ENCODE results near the gene ABCG1. TPM values are rescaled to one million over a fixed set of nuclear protein-coding genes. Genes with fewer than 3 reads are reported as not detected.

The ABCG1 gene
- total RNA-seq, 1 donor from 2014 or later, result 1.9 TPM

GRCh38 chr21:42199868-42200463 lies 19.0 kb upstream of the ABCG1 start:
- DNase-seq (ENCODE audit: low spot score), result no peak
- H3K27ac Mint-ChIP-seq, result no peak overlapping the region
- no peaks in the 10 kb centered on the region for H3K36me3 Mint-ChIP-seq
- H3K27ac ChIP-seq, result no peak overlapping the region
- no peak overlapping the region for H3K4me3 ChIP-seq
- no peak overlapping the region for H3K4me2 ChIP-seq
- peaks cover 17% of the 10 kb centered on the region for H3K4me1 Mint-ChIP-seq
- H3F3A ChIP-seq (ENCODE audit: low read depth), result no peaks in the 10 kb centered on the region
- H3K9me3 ChIP-seq (ENCODE audit: low read depth), result no peaks in the 10 kb centered on the region
- no peaks in the 10 kb centered on the region for H3K36me3 ChIP-seq
- no peaks in the 10 kb centered on the region for H3K4me1 ChIP-seq
- H4K20me1 ChIP-seq (ENCODE audit: low read depth), result no peaks in the 10 kb centered on the region
- no peaks in the 10 kb centered on the region for H3K79me2 ChIP-seq (ENCODE audit: low read depth)
- H3K4me3 Mint-ChIP-seq, result no peak overlapping the region
- peaks cover 3% of the 10 kb centered on the region for H3K9me3 Mint-ChIP-seq
- TF ChIP-seq CTCF (IDR thresholded peaks at IDR 0.05) (no peak), EZH2 (IDR thresholded peaks at IDR 0.05) (no peak), EZH2phosphoT487 (IDR thresholded peaks at IDR 0.05) (no peak)
- no peaks in the 10 kb centered on the region for H3K27me3 ChIP-seq
- no peak overlapping the region for H2AFZ ChIP-seq (replicated peaks)
- peaks cover 10% of the 10 kb centered on the region for H3K27me3 Mint-ChIP-seq (ENCODE audit: insufficient read depth, low read depth)
- H3K9ac ChIP-seq, result no peak overlapping the region

DNA sequence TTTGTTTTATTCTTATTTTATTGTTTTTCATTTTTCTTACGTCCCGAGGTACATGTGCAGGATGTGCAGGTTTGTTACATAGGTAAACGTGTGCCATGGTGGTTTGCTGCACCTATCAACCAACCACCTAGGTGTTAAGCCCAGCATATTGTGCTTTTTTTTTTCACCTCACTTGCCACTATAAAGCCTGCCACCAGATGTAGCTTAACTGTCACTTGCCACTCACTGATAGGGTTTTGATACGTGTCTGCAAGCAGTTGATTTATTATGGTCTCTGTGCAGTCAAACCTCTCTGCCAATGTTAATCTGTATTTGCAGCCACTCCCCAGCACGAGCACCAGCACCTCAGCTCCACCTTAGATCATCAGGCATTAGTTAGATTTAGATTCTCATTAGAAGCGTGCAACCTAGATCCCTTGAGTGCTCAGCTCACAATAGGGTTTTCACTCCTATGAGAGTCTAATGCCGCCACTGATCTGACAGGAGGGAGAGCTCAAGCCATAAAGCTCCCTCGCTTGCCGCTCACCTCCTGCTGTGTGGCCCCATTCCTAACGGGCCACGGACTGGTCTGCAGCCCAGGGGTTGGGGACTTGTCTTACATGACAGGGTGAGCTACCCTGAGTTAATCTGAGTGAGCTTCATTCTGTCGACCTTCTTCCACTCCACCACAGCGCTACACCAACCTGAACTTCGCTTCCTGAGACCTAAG lies 17.9 kb upstream of the ABCG1 start:
- no peak overlapping the region for H3K4me2 ChIP-seq
- no peak overlapping the region for H3K27ac ChIP-seq
- no peak overlapping the region for H2AFZ ChIP-seq (replicated peaks)
- H3K27me3 Mint-ChIP-seq (ENCODE audit: insufficient read depth, low read depth), result peaks cover 7% of the 10 kb centered on the region
- H3K4me1 ChIP-seq, result no peaks in the 10 kb centered on the region
- TF ChIP-seq EZH2phosphoT487 (IDR thresholded peaks at IDR 0.05) (no peak), CTCF (IDR thresholded peaks at IDR 0.05) (no peak), EZH2 (IDR thresholded peaks at IDR 0.05) (no peak)
- no peaks in the 10 kb centered on the region for H4K20me1 ChIP-seq (ENCODE audit: low read depth)
- no peaks in the 10 kb centered on the region for H3K9me3 ChIP-seq (ENCODE audit: low read depth)
- peaks cover 5% of the 10 kb centered on the region for H3K9me3 Mint-ChIP-seq
- no peaks in the 10 kb centered on the region for H3K36me3 ChIP-seq
- H3K27ac Mint-ChIP-seq, result no peak overlapping the region
- no peaks in the 10 kb centered on the region for H3F3A ChIP-seq (ENCODE audit: low read depth)
- H3K9ac ChIP-seq, result no peak overlapping the region
- no peak for DNase-seq (ENCODE audit: low spot score)
- H3K4me3 Mint-ChIP-seq, result no peak overlapping the region
- H3K36me3 Mint-ChIP-seq, result no peaks in the 10 kb centered on the region
- H3K79me2 ChIP-seq (ENCODE audit: low read depth), result no peaks in the 10 kb centered on the region
- no peak overlapping the region for H3K4me3 ChIP-seq
- no peaks in the 10 kb centered on the region for H3K27me3 ChIP-seq
- H3K4me1 Mint-ChIP-seq, result peaks cover 17% of the 10 kb centered on the region

GRCh38 chr21:42201615-42202161 lies 17.3 kb upstream of the ABCG1 start:
- no peak overlapping the region for H3K27ac Mint-ChIP-seq
- no peaks in the 10 kb centered on the region for H3K9me3 ChIP-seq (ENCODE audit: low read depth)
- no peaks in the 10 kb centered on the region for H3K36me3 Mint-ChIP-seq
- TF ChIP-seq EZH2 (IDR thresholded peaks at IDR 0.05) (no peak), EZH2phosphoT487 (IDR thresholded peaks at IDR 0.05) (no peak), CTCF (IDR thresholded peaks at IDR 0.05) (no peak)
- no peak overlapping the region for H3K27ac ChIP-seq
- H3K4me3 Mint-ChIP-seq, result no peak overlapping the region
- H3K79me2 ChIP-seq (ENCODE audit: low read depth), result no peaks in the 10 kb centered on the region
- peaks cover 5% of the 10 kb centered on the region for H3K9me3 Mint-ChIP-seq
- no peak overlapping the region for H2AFZ ChIP-seq (replicated peaks)
- H3K4me2 ChIP-seq, result no peak overlapping the region
- peaks cover 7% of the 10 kb centered on the region for H3K27me3 Mint-ChIP-seq (ENCODE audit: insufficient read depth, low read depth)
- no peaks in the 10 kb centered on the region for H3K36me3 ChIP-seq
- H3K27me3 ChIP-seq, result no peaks in the 10 kb centered on the region
- H3K4me1 Mint-ChIP-seq, result peaks cover 17% of the 10 kb centered on the region
- no peak overlapping the region for H3K9ac ChIP-seq
- H3K4me1 ChIP-seq, result no peaks in the 10 kb centered on the region
- no peaks in the 10 kb centered on the region for H4K20me1 ChIP-seq (ENCODE audit: low read depth)
- no peaks in the 10 kb centered on the region for H3F3A ChIP-seq (ENCODE audit: low read depth)
- H3K4me3 ChIP-seq, result no peak overlapping the region
- DNase-seq (ENCODE audit: low spot score), result no peak
